ENCODE measurements around the gene UGT2B11. TPM values are rescaled to one million over a fixed set of nuclear protein-coding genes. Genes with fewer than 3 reads are reported as not detected.
"Not testable (repeated sequence)": the region's sequence is repeated elsewhere in the genome, so short reads cannot be mapped to it uniquely, and the experiment has no call there.

UGT2B11 gene
- total and polyA plus RNA-seq, 2 donors (not counting 3 experiments of a cell fraction or from before 2014, with no cell fraction given), result not detected

GRCh38 chr4:69194166-69194565 is 20.4 kb downstream of the UGT2B11 start:
- POLR2A ChIA-PET, result no interaction called here
- H3K9ac ChIP-seq (replicated peaks; ENCODE audit: extremely low read depth, insufficient read depth, low read length), result no peak overlapping the region
- no TSS peak for BruUV-seq (replicated peaks)

GRCh38 chr4:69191905-69192304 is 22.6 kb downstream of the UGT2B11 start:
- H3K4me3 ChIP-seq (replicated peaks in 1 of 3; ENCODE audit: insufficient read depth in 1 of 3, low read depth in 1 of 3, low read length in 3 of 3); H3K79me2 ChIP-seq (ENCODE audit: control insufficient read depth, insufficient read depth, low read length); H3K4me2 ChIP-seq (ENCODE audit: insufficient read depth, low read length); H3K27me3 ChIP-seq (ENCODE audit: control insufficient read depth in 2 of 2, insufficient read depth in 2 of 2, low read length in 2 of 2); H3K9me3 ChIP-seq (replicated peaks; ENCODE audit: control insufficient read depth, insufficient read depth, low read length); H3K9ac ChIP-seq (replicated peaks; ENCODE audit: extremely low read depth, insufficient read depth, low read length); DNase-seq (ENCODE audit: low read depth, low spot score); BruUV-seq (replicated peaks); CTCF ChIA-PET; H3K4me1 ChIP-seq (ENCODE audit: control insufficient read depth, extremely low read depth, insufficient read depth, low read length); dilution Hi-C loops (cut with MboI; ENCODE audit: extremely low pct_ligation_motif_present, low sequenced_read_pairs); FAIRE-seq; H3K9me1 ChIP-seq (replicated peaks; ENCODE audit: control insufficient read depth, extremely low read depth, insufficient read depth, low read length); H4K20me1 ChIP-seq (replicated peaks; ENCODE audit: control insufficient read depth, extremely low read depth, insufficient read depth, low read length); H3K36me3 ChIP-seq (ENCODE audit: control insufficient read depth in 2 of 2, extremely low read depth in 1 of 2, insufficient read depth in 2 of 2, low read length in 2 of 2); H3K27ac ChIP-seq (ENCODE audit: insufficient read depth, low read depth, low read length); intact Hi-C loops (cut with micrococcal nuclease); POLR2A ChIA-PET; H2AFZ ChIP-seq (ENCODE audit: low read depth, low read length): not testable (repeated sequence)

More at GRCh38 chr4:69194166-69194565, 20.4 kb downstream of the UGT2B11 start:
- H3K36me3 ChIP-seq (ENCODE audit: control insufficient read depth in 2 of 2, extremely low read depth in 1 of 2, insufficient read depth in 2 of 2, low read length in 2 of 2), result no peaks in the 10 kb centered on the region
- no peak for FAIRE-seq
- DNase-seq (ENCODE audit: low read depth, low spot score), result no peak
- CTCF ChIA-PET, result interaction anchor here (1.0 kb wide), 1 partner anchor 12 kb away, joined by 3 read pairs; no protein-coding TSS in a partner anchor
- H3K79me2 ChIP-seq (ENCODE audit: control insufficient read depth, insufficient read depth, low read length), result no peaks in the 10 kb centered on the region
- no peak for TF ChIP-seq MAX (IDR thresholded peaks at IDR 0.05; ENCODE audit: insufficient read depth, insufficient read length)
- TF ChIP-seq MYC (IDR thresholded peaks at IDR 0.05; ENCODE audit: low read depth, low read length), result no peak
- no peak for TF ChIP-seq GATA2 (IDR thresholded peaks at IDR 0.05; ENCODE audit: insufficient read depth, insufficient read length, low read depth, low read length)
- no peak for TF ChIP-seq POLR2A (IDR thresholded peaks at IDR 0.05; ENCODE audit: low read depth, low read length)
- TF ChIP-seq EZH2 (IDR thresholded peaks at IDR 0.05; ENCODE audit: borderline replicate concordance, low read depth, low read length, severe bottlenecking), result no peak
- TF ChIP-seq, protein P1, sequence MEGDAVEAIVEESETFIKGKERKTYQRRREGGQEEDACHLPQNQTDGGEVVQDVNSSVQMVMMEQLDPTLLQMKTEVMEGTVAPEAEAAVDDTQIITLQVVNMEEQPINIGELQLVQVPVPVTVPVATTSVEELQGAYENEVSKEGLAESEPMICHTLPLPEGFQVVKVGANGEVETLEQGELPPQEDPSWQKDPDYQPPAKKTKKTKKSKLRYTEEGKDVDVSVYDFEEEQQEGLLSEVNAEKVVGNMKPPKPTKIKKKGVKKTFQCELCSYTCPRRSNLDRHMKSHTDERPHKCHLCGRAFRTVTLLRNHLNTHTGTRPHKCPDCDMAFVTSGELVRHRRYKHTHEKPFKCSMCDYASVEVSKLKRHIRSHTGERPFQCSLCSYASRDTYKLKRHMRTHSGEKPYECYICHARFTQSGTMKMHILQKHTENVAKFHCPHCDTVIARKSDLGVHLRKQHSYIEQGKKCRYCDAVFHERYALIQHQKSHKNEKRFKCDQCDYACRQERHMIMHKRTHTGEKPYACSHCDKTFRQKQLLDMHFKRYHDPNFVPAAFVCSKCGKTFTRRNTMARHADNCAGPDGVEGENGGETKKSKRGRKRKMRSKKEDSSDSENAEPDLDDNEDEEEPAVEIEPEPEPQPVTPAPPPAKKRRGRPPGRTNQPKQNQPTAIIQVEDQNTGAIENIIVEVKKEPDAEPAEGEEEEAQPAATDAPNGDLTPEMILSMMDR (IDR thresholded peaks at IDR 0.05; ENCODE audit: extremely low read depth in 1 of 2, insufficient read depth in 1 of 2, low read depth in 1 of 2, low read length in 2 of 2), result no peak
- TF ChIP-seq FOS (IDR thresholded peaks at IDR 0.05; ENCODE audit: borderline replicate concordance, insufficient read depth, low read length), result no peak
- TF ChIP-seq JUN (IDR thresholded peaks at IDR 0.05; ENCODE audit: borderline replicate concordance, insufficient read depth, insufficient read length, low read depth), result no peak
- no peak for TF ChIP-seq POLR2AphosphoS5 (IDR thresholded peaks at IDR 0.05; ENCODE audit: insufficient read depth, low read depth, low read length)
- no peaks in the 10 kb centered on the region for H4K20me1 ChIP-seq (replicated peaks; ENCODE audit: control insufficient read depth, extremely low read depth, insufficient read depth, low read length)
- no peaks in the 10 kb centered on the region for H3K9me1 ChIP-seq (replicated peaks; ENCODE audit: control insufficient read depth, extremely low read depth, insufficient read depth, low read length)
- no peak overlapping the region for H3K4me3 ChIP-seq (replicated peaks in 1 of 3; ENCODE audit: insufficient read depth in 1 of 3, low read depth in 1 of 3, low read length in 3 of 3)
- dilution Hi-C loops (cut with MboI; ENCODE audit: extremely low pct_ligation_motif_present, low sequenced_read_pairs), result no loop called here
- no peak overlapping the region for H2AFZ ChIP-seq (ENCODE audit: low read depth, low read length)
- intact Hi-C loops (cut with micrococcal nuclease), result no loop called here
- no peaks in the 10 kb centered on the region for H3K27me3 ChIP-seq (ENCODE audit: control insufficient read depth in 2 of 2, insufficient read depth in 2 of 2, low read length in 2 of 2)
- H3K4me2 ChIP-seq (ENCODE audit: insufficient read depth, low read length), result no peak overlapping the region
- no peak overlapping the region for H3K27ac ChIP-seq (ENCODE audit: insufficient read depth, low read depth, low read length)
- no peaks in the 10 kb centered on the region for H3K4me1 ChIP-seq (ENCODE audit: control insufficient read depth, extremely low read depth, insufficient read depth, low read length)
- no peaks in the 10 kb centered on the region for H3K9me3 ChIP-seq (replicated peaks; ENCODE audit: control insufficient read depth, insufficient read depth, low read length)

DNA sequence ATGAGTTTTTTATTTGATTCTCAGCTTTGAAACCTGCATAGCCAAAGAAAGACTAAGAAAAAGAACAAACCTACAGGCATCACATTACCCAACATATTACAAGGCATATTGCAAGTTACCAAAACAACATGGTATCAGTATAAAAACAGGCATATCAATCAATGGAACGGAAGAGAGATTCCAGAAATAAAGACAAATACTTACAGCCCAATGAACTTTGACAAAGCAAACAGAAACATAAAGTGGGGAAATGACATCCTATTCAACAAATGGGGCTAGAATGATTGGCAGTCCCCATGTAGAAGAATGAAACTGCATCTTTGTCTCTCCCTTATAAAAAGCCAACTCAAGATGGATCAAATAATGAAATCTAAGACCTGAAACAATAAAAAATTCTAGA is 23.9 kb downstream of the UGT2B11 start:
- H3K27ac ChIP-seq (ENCODE audit: insufficient read depth, low read depth, low read length); H2AFZ ChIP-seq (ENCODE audit: low read depth, low read length); H3K36me3 ChIP-seq (ENCODE audit: control insufficient read depth in 2 of 2, extremely low read depth in 1 of 2, insufficient read depth in 2 of 2, low read length in 2 of 2); H3K9me1 ChIP-seq (replicated peaks; ENCODE audit: control insufficient read depth, extremely low read depth, insufficient read depth, low read length); H3K27me3 ChIP-seq (ENCODE audit: control insufficient read depth in 2 of 2, insufficient read depth in 2 of 2, low read length in 2 of 2); H3K4me3 ChIP-seq (replicated peaks in 1 of 3; ENCODE audit: insufficient read depth in 1 of 3, low read depth in 1 of 3, low read length in 3 of 3); BruUV-seq (replicated peaks); intact Hi-C loops (cut with micrococcal nuclease); DNase-seq (ENCODE audit: low read depth, low spot score); H4K20me1 ChIP-seq (replicated peaks; ENCODE audit: control insufficient read depth, extremely low read depth, insufficient read depth, low read length); H3K9me3 ChIP-seq (replicated peaks; ENCODE audit: control insufficient read depth, insufficient read depth, low read length); FAIRE-seq; dilution Hi-C loops (cut with MboI; ENCODE audit: extremely low pct_ligation_motif_present, low sequenced_read_pairs); H3K4me2 ChIP-seq (ENCODE audit: insufficient read depth, low read length); H3K9ac ChIP-seq (replicated peaks; ENCODE audit: extremely low read depth, insufficient read depth, low read length); H3K79me2 ChIP-seq (ENCODE audit: control insufficient read depth, insufficient read depth, low read length); H3K4me1 ChIP-seq (ENCODE audit: control insufficient read depth, extremely low read depth, insufficient read depth, low read length); CTCF ChIA-PET; POLR2A ChIA-PET: not testable (repeated sequence)

All from endothelial cell of umbilical vein (primary cell).